Measurements from ENCODE around the gene NOB1. TPM values are rescaled to one million over a fixed set of nuclear protein-coding genes. Genes with fewer than 3 reads are reported as not detected.

NOB1 gene
- total and polyA plus RNA-seq, 10 donors, result 35.1 to 48.8 (median 41.4) TPM

GRCh38 chr16:69707920-69708683 lies 46.6 kb downstream of the NOB1 start:
- Histone ChIP-seq H3K27ac (peak overlapping the region in 1 of 8 donors; percentile 0), H3K9me3 (no peaks in the 10 kb centered on the region), H3K27me3 (replicated peaks in 1 of 7) (no peaks in the 10 kb centered on the region), H3K36me3 (peaks cover 0 to 75% (median 7%) of the 10 kb centered on the region in 6 donors), H3K4me3 (no peak overlapping the region), H3K4me1 (peaks cover 0 to 4% (median 0%) of the 10 kb centered on the region in 6 donors)
- DNase-seq, result no peak
- TF ChIP-seq POLR2AphosphoS5 (IDR thresholded peaks at IDR 0.05) (no peak), POLR2A (IDR thresholded peaks at IDR 0.05) (no peak), CTCF (IDR thresholded peaks at IDR 0.05 in 8 of 11, conservative IDR thresholded peaks at IDR 0.05 in 3 of 11) (no peak)
- intact Hi-C loops (cut with DNase I; ENCODE audit: low total_unique reads), result loop anchor here (5.0 to 10.0 kb wide), 2 partner anchors 44 to 313 kb away; partner anchors contain the start of gene NOB1
- WGBS, 5 donors, result 84 to 94% (median 88%) methylated on average over 10 of the region's 10 CpGs

- DNase-seq, result no peak
- H3K4me3 ChIP-seq, result no peak overlapping the region
- peaks cover 0 to 70% (median 2%) of the 10 kb centered on the region in 6 donors for H3K36me3 ChIP-seq
- no peaks in the 10 kb centered on the region for H3K9me3 ChIP-seq
- TF ChIP-seq POLR2A (IDR thresholded peaks at IDR 0.05), result no peak
- TF ChIP-seq POLR2AphosphoS5 (IDR thresholded peaks at IDR 0.05), result no peak
- no peak for TF ChIP-seq CTCF (IDR thresholded peaks at IDR 0.05 in 8 of 11, conservative IDR thresholded peaks at IDR 0.05 in 3 of 11)
- peak overlapping the region in 1 of 8 donors; percentile 11 for H3K27ac ChIP-seq
- H3K4me1 ChIP-seq, result peaks cover 0 to 4% (median 0%) of the 10 kb centered on the region in 6 donors
- 81 to 95% (median 95%) methylated on average over 2 of the region's 2 CpGs for WGBS, 5 donors
- H3K27me3 ChIP-seq (replicated peaks in 1 of 7), result no peaks in the 10 kb centered on the region
- intact Hi-C loops (cut with DNase I; ENCODE audit: low total_unique reads), result loop anchor here (5.0 to 10.0 kb wide), 2 partner anchors 45 to 312 kb away; partner anchors contain the start of gene NOB1
Measured at GRCh38 chr16:69706975-69707340, 47.8 kb downstream of the NOB1 start.

- no peak overlapping the region for H3K4me3 ChIP-seq
- WGBS, 5 donors, result 85 to 92% (median 88%) methylated on average over 1 of the region's 1 CpG
- H3K27me3 ChIP-seq (replicated peaks in 1 of 7), result no peaks in the 10 kb centered on the region
- no peaks in the 10 kb centered on the region for H3K9me3 ChIP-seq
- H3K4me1 ChIP-seq, result peaks cover 0 to 4% (median 0%) of the 10 kb centered on the region in 6 donors
- DNase-seq, result no peak
- peaks cover 0 to 69% (median 2%) of the 10 kb centered on the region in 6 donors for H3K36me3 ChIP-seq
- peak overlapping the region in 1 of 8 donors; percentile 11 for H3K27ac ChIP-seq
- TF ChIP-seq CTCF (IDR thresholded peaks at IDR 0.05 in 8 of 11, conservative IDR thresholded peaks at IDR 0.05 in 3 of 11) (no peak), POLR2A (IDR thresholded peaks at IDR 0.05) (no peak), POLR2AphosphoS5 (IDR thresholded peaks at IDR 0.05) (no peak)
- intact Hi-C loops (cut with DNase I; ENCODE audit: low total_unique reads), result loop anchor here (5.0 to 10.0 kb wide), 2 partner anchors 46 to 312 kb away; partner anchors contain the start of gene NOB1
Measured at GRCh38 chr16:69706256-69706974, 48.3 kb downstream of the NOB1 start.
